ENCODE data around the gene SLAMF8.
A peak's percentile ranks its signal among the peaks of the same experiment; 100 is the strongest.

GRCh38 chr1:159854693-159855192 lies 28.1 kb downstream of the SLAMF8 start:
- peak; percentile 37 for TF ChIP-seq POLR2A (IDR thresholded peaks at IDR 0.05; ENCODE audit: low read length)
- TF ChIP-seq GATA1 (IDR thresholded peaks at IDR 0.05; ENCODE audit: low read depth, low read length) = no peak

All from erythroblast (primary cell).